BLaER1 treated with 17β-estradiol and CSF1 and Interleukin-3, amounts not matched to agents 10 nM and 100 nM (cell line): Measurements from ENCODE around the gene BTBD9.

Experiments used
- H3K27ac ChIP-seq, 11 experiments: shearing (Covaris generic); formaldehyde crosslinking; 2 replicates each; pipeline ENCODE4 v1.8.1; 2022
- H3K27me3 ChIP-seq, 11 experiments: shearing (Covaris generic); formaldehyde crosslinking; 2 replicates each; pipeline ENCODE4 v1.8.1; 2022
- H3K36me3 ChIP-seq, 11 experiments: shearing (Covaris generic); formaldehyde crosslinking; 2 replicates each; pipeline ENCODE4 v1.8.1; 2022
- H3K4me1 ChIP-seq, 10 experiments: shearing (Covaris generic); formaldehyde crosslinking; 2 replicates each; pipeline ENCODE4 v1.8.1; 2022
- H3K4me2 ChIP-seq, 11 experiments: shearing (Covaris generic); formaldehyde crosslinking; 2 replicates each; pipeline ENCODE4 v1.8.1; 2022
- H3K4me3 ChIP-seq, 10 experiments: shearing (Covaris generic); formaldehyde crosslinking; 2 replicates each; pipeline ENCODE4 v1.8.1; 2022
- H3K9ac ChIP-seq, 11 experiments: shearing (Covaris generic); formaldehyde crosslinking; 2 replicates each; pipeline ENCODE4 v1.8.1; 2022
- H3K9me3 ChIP-seq, 11 experiments: shearing (Covaris generic); formaldehyde crosslinking; replicated peaks in 1 of 11; 2 replicates each; pipeline ENCODE4 v1.8.1; 2022
- H4K20me1 ChIP-seq, 11 experiments: shearing (Covaris generic); formaldehyde crosslinking; 2 replicates each; pipeline ENCODE4 v1.8.1; 2022
- Cebpa-rat ChIP-seq, 11 experiments: shearing (Covaris generic); IDR thresholded peaks; 2 replicates each; pipeline ENCODE4 v1.8.1; 2022

Gene BTBD9

GRCh38 chr6:38160831-38161230 is 478.9 kb downstream of the BTBD9 start:
- Histone ChIP-seq H3K27ac (no peak overlapping the region), H4K20me1 (peaks cover 0 to 71% (median 5%) of the 10 kb centered on the region in 11 experiments; a peak in 11 of 22 replicates), H3K4me3 (no peak overlapping the region), H3K9me3 (no peaks in the 10 kb centered on the region), H3K4me2 (no peak overlapping the region), H3K4me1 (peaks cover 1 to 16% (median 8%) of the 10 kb centered on the region in 10 experiments; a peak in 19 of 20 replicates), H3K9ac (no peak overlapping the region), H3K27me3 (no peaks in the 10 kb centered on the region), H3K36me3 (peaks cover 0 to 47% (median 13%) of the 10 kb centered on the region in 11 experiments; a peak in 11 of 22 replicates)
- no peak for TF ChIP-seq Cebpa-rat (IDR thresholded peaks at IDR 0.05)

DNA sequence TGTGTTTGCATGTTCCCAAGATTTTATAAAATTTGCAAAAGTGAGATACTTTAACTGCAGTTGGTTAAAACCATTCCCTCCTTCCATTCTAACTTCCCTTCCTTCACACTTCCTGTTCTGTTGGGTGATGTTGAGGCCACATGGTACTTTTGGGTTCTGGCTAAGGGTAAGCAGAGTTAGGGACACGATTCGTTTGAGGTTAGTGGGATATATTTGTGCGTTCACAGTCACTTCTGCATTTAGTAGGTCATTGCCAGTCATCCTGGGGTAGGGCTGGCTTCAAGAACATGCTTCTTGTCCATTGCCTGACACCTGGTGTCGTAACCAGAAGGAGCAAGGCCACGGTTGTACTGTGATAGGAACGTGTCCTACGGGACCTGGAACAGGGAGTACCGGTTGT is 480.1 kb downstream of the BTBD9 start:
- Histone ChIP-seq H3K9me3 (no peaks in the 10 kb centered on the region), H3K36me3 (peaks cover 0 to 60% (median 13%) of the 10 kb centered on the region in 11 experiments; a peak in 11 of 22 replicates), H4K20me1 (peaks cover 0 to 80% (median 10%) of the 10 kb centered on the region in 11 experiments; a peak in 15 of 22 replicates), H3K4me3 (no peak overlapping the region), H3K27me3 (no peaks in the 10 kb centered on the region), H3K4me1 (peaks cover 14 to 28% (median 20%) of the 10 kb centered on the region in 10 experiments), H3K27ac (no peak overlapping the region), H3K9ac (no peak overlapping the region), H3K4me2 (peak overlapping the region in 5 of 11 experiments; percentile 10 to 39 (median 17); a peak in 3 of 22 replicates)
- no peak for TF ChIP-seq Cebpa-rat (IDR thresholded peaks at IDR 0.05)

- H3K36me3 ChIP-seq: peaks cover 0 to 61% (median 13%) of the 10 kb centered on the region in 11 experiments; a peak in 11 of 22 replicates
- H3K4me1 ChIP-seq: peaks cover 21 to 34% (median 27%) of the 10 kb centered on the region in 10 experiments
- H3K9ac ChIP-seq: no peak overlapping the region
- H3K27ac ChIP-seq: no peak overlapping the region
- no peak overlapping the region for H3K4me3 ChIP-seq
- H3K4me2 ChIP-seq: peak overlapping the region in 5 of 11 experiments; percentile 10 to 39 (median 17); a peak in 5 of 22 replicates
- no peaks in the 10 kb centered on the region for H3K9me3 ChIP-seq
- no peak for TF ChIP-seq Cebpa-rat (IDR thresholded peaks at IDR 0.05)
- H4K20me1 ChIP-seq: peaks cover 0 to 78% (median 14%) of the 10 kb centered on the region in 11 experiments; a peak in 15 of 22 replicates
- no peaks in the 10 kb centered on the region for H3K27me3 ChIP-seq
Observed at GRCh38 chr6:38158762-38159350, 480.9 kb downstream of the BTBD9 start.

GRCh38 chr6:38157905-38158304 is 481.8 kb downstream of the BTBD9 start:
- H4K20me1 ChIP-seq: peaks cover 9 to 78% (median 21%) of the 10 kb centered on the region in 11 experiments; a peak in 19 of 22 replicates
- H3K27me3 ChIP-seq: no peaks in the 10 kb centered on the region
- H3K4me1 ChIP-seq: peaks cover 31 to 44% (median 36%) of the 10 kb centered on the region in 10 experiments
- H3K9ac ChIP-seq: no peak overlapping the region
- peaks cover 0 to 70% (median 14%) of the 10 kb centered on the region in 11 experiments; a peak in 14 of 22 replicates for H3K36me3 ChIP-seq
- no peaks in the 10 kb centered on the region for H3K9me3 ChIP-seq
- TF ChIP-seq Cebpa-rat (IDR thresholded peaks at IDR 0.05): no peak
- no peak overlapping the region for H3K4me2 ChIP-seq
- H3K4me3 ChIP-seq: no peak overlapping the region
- H3K27ac ChIP-seq: no peak overlapping the region

- Histone ChIP-seq H3K9me3 (no peaks in the 10 kb centered on the region), H4K20me1 (peaks cover 17 to 80% (median 29%) of the 10 kb centered on the region in 11 experiments; a peak in 19 of 22 replicates), H3K4me1 (peaks cover 39 to 53% (median 45%) of the 10 kb centered on the region in 10 experiments), H3K27ac (0 out of 22 replicates have a peak overlapping the region, but pooled peaks of 2 of the 11 experiments have one; percentile 6 to 34), H3K4me3 (no peak overlapping the region), H3K36me3 (peaks cover 4 to 79% (median 23%) of the 10 kb centered on the region in 11 experiments; a peak in 20 of 22 replicates), H3K4me2 (no peak overlapping the region), H3K27me3 (no peaks in the 10 kb centered on the region), H3K9ac (no peak overlapping the region)
- no peak for TF ChIP-seq Cebpa-rat (IDR thresholded peaks at IDR 0.05)
Observed at GRCh38 chr6:38156818-38157565, 482.7 kb downstream of the BTBD9 start.

DNA sequence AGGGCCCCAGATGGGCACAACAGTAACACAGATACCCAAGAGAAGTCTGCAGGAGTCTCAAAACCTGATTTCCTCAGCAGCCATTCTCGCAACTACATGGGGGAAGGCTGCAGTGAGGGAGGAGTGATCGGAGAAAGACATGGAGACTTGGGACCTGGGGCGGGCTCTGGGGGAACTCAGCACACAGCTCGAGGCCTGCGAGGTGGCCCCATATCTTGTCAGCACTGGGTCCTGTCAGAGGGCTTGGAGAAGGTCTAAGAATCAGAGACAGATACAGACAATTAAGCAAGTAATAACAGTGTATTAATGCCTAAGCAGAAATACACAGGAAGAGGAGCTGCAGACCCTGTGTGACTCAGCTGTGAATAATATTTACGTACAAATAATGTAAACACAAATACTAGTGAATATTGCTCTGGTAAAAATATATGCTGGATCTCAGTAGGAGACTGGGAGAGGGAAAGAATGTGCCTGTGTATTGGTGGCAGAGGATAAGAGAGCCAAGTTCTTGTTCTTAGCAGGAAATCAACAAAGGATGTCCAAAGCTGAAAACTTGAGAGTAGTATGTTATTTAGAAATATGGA is 484.0 kb downstream of the BTBD9 start:
- Histone ChIP-seq H3K27ac (peak overlapping the region in 10 of 11 experiments; percentile 55 to 78 (median 72); a peak in 21 of 22 replicates), H3K4me2 (peak overlapping the region; percentile 14 to 89 (median 77); a peak in 20 of 22 replicates), H3K27me3 (no peaks in the 10 kb centered on the region), H3K9me3 (no peaks in the 10 kb centered on the region), H3K4me1 (peaks cover 39 to 59% (median 50%) of the 10 kb centered on the region in 10 experiments), H3K4me3 (no peak overlapping the region), H3K36me3 (peaks cover 7 to 83% (median 36%) of the 10 kb centered on the region in 11 experiments; a peak in 20 of 22 replicates), H4K20me1 (peaks cover 25 to 84% (median 42%) of the 10 kb centered on the region in 11 experiments; a peak in 20 of 22 replicates), H3K9ac (peak overlapping the region in 7 of 11 experiments; percentile 15 to 69 (median 27); a peak in 7 of 22 replicates)
- TF ChIP-seq Cebpa-rat (IDR thresholded peaks at IDR 0.05): no peak

- peak in 6 of 11 experiments; percentile 23 to 63 (median 54); a peak in 3 of 22 replicates for TF ChIP-seq Cebpa-rat (IDR thresholded peaks at IDR 0.05)
- peaks cover 31 to 86% (median 47%) of the 10 kb centered on the region in 11 experiments; a peak in 20 of 22 replicates for H4K20me1 ChIP-seq
- H3K4me3 ChIP-seq: no peak overlapping the region
- no peaks in the 10 kb centered on the region for H3K27me3 ChIP-seq
- no peaks in the 10 kb centered on the region for H3K9me3 ChIP-seq
- peak overlapping the region in 9 of 11 experiments; percentile 24 to 69 (median 47); a peak in 13 of 22 replicates for H3K9ac ChIP-seq
- peak overlapping the region; percentile 3 to 78 (median 71); a peak in 21 of 22 replicates for H3K27ac ChIP-seq
- peaks cover 7 to 85% (median 39%) of the 10 kb centered on the region in 11 experiments; a peak in 20 of 22 replicates for H3K36me3 ChIP-seq
- H3K4me1 ChIP-seq: peaks cover 39 to 59% (median 50%) of the 10 kb centered on the region in 10 experiments
- peak overlapping the region; percentile 14 to 89 (median 77); a peak in 21 of 22 replicates for H3K4me2 ChIP-seq
Observed at GRCh38 chr6:38155144-38155543, 484.6 kb downstream of the BTBD9 start.

DNA sequence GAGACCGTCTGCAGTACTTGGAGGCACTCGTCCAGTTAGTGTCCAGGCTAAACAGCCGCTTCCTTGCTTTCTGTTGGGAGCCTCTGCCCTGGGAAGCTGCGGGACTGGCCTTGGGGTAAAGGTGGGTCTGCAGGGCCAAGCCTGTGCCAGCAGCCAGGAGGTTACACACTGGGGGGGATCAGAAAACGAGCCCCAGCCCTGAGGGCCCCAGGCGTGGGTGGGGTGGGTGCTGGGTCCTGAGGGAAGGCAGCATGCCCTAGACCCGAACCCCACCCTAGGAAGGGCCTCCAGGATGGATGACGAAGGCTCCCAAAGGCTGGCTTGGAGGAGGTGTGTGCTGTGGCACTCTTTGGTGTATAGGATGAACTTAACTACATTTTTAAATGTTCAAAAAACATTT is 485.0 kb downstream of the BTBD9 start:
- Histone ChIP-seq H3K4me3 (0 out of 20 replicates have a peak overlapping the region, but pooled peaks of 1 of the 10 experiments have one; percentile 19), H3K4me2 (peak overlapping the region; percentile 14 to 89 (median 77); a peak in 21 of 22 replicates), H3K27ac (peak overlapping the region; percentile 3 to 78 (median 71); a peak in 20 of 22 replicates), H4K20me1 (peaks cover 34 to 86% (median 51%) of the 10 kb centered on the region in 11 experiments; a peak in 20 of 22 replicates), H3K27me3 (no peaks in the 10 kb centered on the region), H3K9ac (peak overlapping the region in 10 of 11 experiments; percentile 24 to 69 (median 42); a peak in 14 of 22 replicates), H3K4me1 (peaks cover 39 to 59% (median 50%) of the 10 kb centered on the region in 10 experiments), H3K9me3 (no peaks in the 10 kb centered on the region), H3K36me3 (peaks cover 7 to 85% (median 43%) of the 10 kb centered on the region in 11 experiments; a peak in 21 of 22 replicates)
- TF ChIP-seq Cebpa-rat (IDR thresholded peaks at IDR 0.05): no peak
